Mucosa of rectum (tissue), 2 donors: ENCODE measurements around the gene HMGCS1.
"Not testable (repeated sequence)": the region's sequence is repeated elsewhere in the genome, so short reads cannot be mapped to it uniquely, and the experiment has no call there.

ENCODE experiments used
- H3K27ac ChIP-seq, 2 donors: one replicate each; pipeline ENCODE4 v1.7.0; 2013; ENCODE audit warnings: inconsistent platforms in 2 of 2, low read depth in 2 of 2, low read length in 2 of 2
- H3K27me3 ChIP-seq, 2 donors: one replicate each; pipeline ENCODE4 v1.7.0; 2013; ENCODE audit warnings: low read length in 2 of 2; ENCODE audit not compliant: control insufficient read depth in 2 of 2, insufficient read depth in 2 of 2
- H3K36me3 ChIP-seq, 2 donors: one replicate each; pipeline ENCODE4 v1.7.0; 2013; ENCODE audit warnings: low read length in 2 of 2; ENCODE audit not compliant: control insufficient read depth in 2 of 2, insufficient read depth in 2 of 2
- H3K4me1 ChIP-seq, 2 donors: one replicate each; pipeline ENCODE4 v1.7.0; 2013; ENCODE audit warnings: low read length in 2 of 2, mild to moderate bottlenecking in 1 of 2; ENCODE audit not compliant: control insufficient read depth in 2 of 2, insufficient read depth in 2 of 2
- H3K4me3 ChIP-seq, 2 donors: one replicate each; pipeline ENCODE4 v1.7.0; 2013; ENCODE audit warnings: low read length in 2 of 2
- H3K9ac ChIP-seq, 2 donors: one replicate each; pipeline ENCODE4 v1.7.0; 2013; ENCODE audit warnings: low read length in 2 of 2, low read depth in 1 of 2, mild to moderate bottlenecking in 1 of 2
- H3K9me3 ChIP-seq, 2 donors: one replicate each; pipeline ENCODE4 v1.7.0; 2013; ENCODE audit warnings: low read length in 2 of 2; ENCODE audit not compliant: control insufficient read depth in 2 of 2
- donor health status: healthy.
- donor health status: Normal muscosa, but diverticular disease.

HMGCS1 gene

GRCh38 chr5:43281840-43282658 is 31.2 kb downstream of the HMGCS1 start:
- no peaks in the 10 kb centered on the region for H3K9me3 ChIP-seq
- no peaks in the 10 kb centered on the region for H3K4me1 ChIP-seq
- H3K27ac ChIP-seq, result no peak overlapping the region
- H3K9ac ChIP-seq, result no peak overlapping the region
- H3K36me3 ChIP-seq, result peaks cover 4 to 7% of the 10 kb centered on the region in 2 donors
- no peaks in the 10 kb centered on the region for H3K27me3 ChIP-seq
- H3K4me3 ChIP-seq, result no peak overlapping the region

GRCh38 chr5:43279548-43280274 is 33.5 kb downstream of the HMGCS1 start:
- H3K4me1 ChIP-seq, result no peaks in the 10 kb centered on the region
- H3K27me3 ChIP-seq, result no peaks in the 10 kb centered on the region
- H3K36me3 ChIP-seq, result no peaks in the 10 kb centered on the region
- H3K4me3 ChIP-seq, result no peak overlapping the region
- H3K9ac ChIP-seq, result no peak overlapping the region
- H3K9me3 ChIP-seq, result no peaks in the 10 kb centered on the region
- H3K27ac ChIP-seq, result no peak overlapping the region

- H3K4me3 ChIP-seq, result no peak overlapping the region
- no peak overlapping the region for H3K27ac ChIP-seq
- H3K4me1 ChIP-seq, result no peaks in the 10 kb centered on the region
- no peak overlapping the region for H3K9ac ChIP-seq
- H3K9me3 ChIP-seq, result no peaks in the 10 kb centered on the region
- H3K27me3 ChIP-seq, result no peaks in the 10 kb centered on the region
- H3K36me3 ChIP-seq, result no peaks in the 10 kb centered on the region
Observed at GRCh38 chr5:43275391-43275790, 37.8 kb downstream of the HMGCS1 start.

GRCh38 chr5:43274435-43275114 is 38.6 kb downstream of the HMGCS1 start:
- Histone ChIP-seq H3K9ac (no peak overlapping the region), H3K36me3 (no peaks in the 10 kb centered on the region), H3K27ac (no peak overlapping the region), H3K4me3 (no peak overlapping the region), H3K27me3 (no peaks in the 10 kb centered on the region), H3K4me1 (no peaks in the 10 kb centered on the region), H3K9me3 (no peaks in the 10 kb centered on the region)

GRCh38 chr5:43273552-43273951 is 39.7 kb downstream of the HMGCS1 start:
- Histone ChIP-seq H3K4me3 (no peak overlapping the region), H3K9me3 (no peaks in the 10 kb centered on the region), H3K27me3 (no peaks in the 10 kb centered on the region), H3K27ac (no peak overlapping the region), H3K36me3 (no peaks in the 10 kb centered on the region), H3K4me1 (no peaks in the 10 kb centered on the region), H3K9ac (no peak overlapping the region)

GRCh38 chr5:43270645-43271044 is 42.6 kb downstream of the HMGCS1 start:
- H3K27ac ChIP-seq, result no peak overlapping the region
- no peaks in the 10 kb centered on the region for H3K36me3 ChIP-seq
- H3K4me3 ChIP-seq, result no peak overlapping the region
- H3K4me1 ChIP-seq, result no peaks in the 10 kb centered on the region
- H3K27me3 ChIP-seq, result no peaks in the 10 kb centered on the region
- H3K9me3 ChIP-seq, result no peaks in the 10 kb centered on the region
- H3K9ac ChIP-seq, result no peak overlapping the region

GRCh38 chr5:43268188-43268820 is 44.9 kb downstream of the HMGCS1 start:
- no peaks in the 10 kb centered on the region for H3K9me3 ChIP-seq
- no peak overlapping the region for H3K9ac ChIP-seq
- H3K4me1 ChIP-seq, result no peaks in the 10 kb centered on the region
- H3K27me3 ChIP-seq, result no peaks in the 10 kb centered on the region
- no peak overlapping the region for H3K27ac ChIP-seq
- H3K36me3 ChIP-seq, result no peaks in the 10 kb centered on the region
- H3K4me3 ChIP-seq, result no peak overlapping the region

DNA sequence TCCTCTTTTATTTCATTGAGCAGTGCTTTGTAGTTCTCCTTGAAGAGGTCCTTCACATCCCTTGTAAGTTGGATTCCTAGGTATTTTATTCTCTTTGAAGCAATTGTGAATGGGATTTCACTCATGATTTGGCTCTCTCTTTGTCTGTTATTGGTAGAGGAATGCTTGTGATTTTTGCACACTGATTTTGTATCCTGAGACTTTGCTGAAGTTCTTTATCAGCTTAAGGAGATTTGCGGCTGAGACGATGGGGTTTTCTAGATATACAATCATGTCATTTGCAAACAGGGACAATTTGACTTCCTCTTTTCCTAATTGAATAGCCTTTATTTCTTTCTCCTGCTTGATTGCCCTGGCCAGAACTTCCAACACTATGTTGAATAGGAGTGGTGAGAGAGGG is 50.9 kb downstream of the HMGCS1 start:
- not testable (repeated sequence) for H3K36me3 ChIP-seq, H3K9ac ChIP-seq, H3K4me1 ChIP-seq, H3K9me3 ChIP-seq, H3K27me3 ChIP-seq, H3K27ac ChIP-seq, H3K4me3 ChIP-seq

DNA sequence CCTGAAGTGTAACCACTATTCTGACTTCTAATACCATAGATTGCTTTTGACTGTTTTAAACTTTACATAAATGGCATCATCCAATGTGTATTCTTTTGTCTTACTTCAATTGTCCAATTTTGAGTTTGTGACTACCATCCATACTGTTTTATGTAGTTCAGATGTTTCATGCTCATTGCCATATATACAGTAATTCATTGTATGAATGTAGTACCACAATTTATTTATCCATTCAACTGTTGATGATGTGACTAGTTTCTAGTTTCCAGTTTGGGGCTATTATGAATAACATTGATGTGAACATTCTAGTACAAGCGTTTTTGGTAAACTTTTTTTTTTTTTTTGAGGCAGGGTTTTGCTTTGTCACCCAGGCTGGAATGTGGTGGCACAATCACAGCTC is 55.1 kb downstream of the HMGCS1 start:
- no peak overlapping the region for H3K27ac ChIP-seq
- H3K9ac ChIP-seq, result no peak overlapping the region
- H3K4me1 ChIP-seq, result no peaks in the 10 kb centered on the region
- no peaks in the 10 kb centered on the region for H3K27me3 ChIP-seq
- no peaks in the 10 kb centered on the region for H3K36me3 ChIP-seq
- no peaks in the 10 kb centered on the region for H3K9me3 ChIP-seq
- no peak overlapping the region for H3K4me3 ChIP-seq
